Stimulated activated naive CD8-positive, alpha-beta T cell treated with anti-CD3 and anti-CD28 coated beads, Interleukin-15, Interleukin-2, amounts not matched to agents 100 ng/mL and 50 ng/mL, for 24 hours (primary cell): ENCODE measurements around the gene PHRF1.
A peak's percentile ranks its signal among the peaks of the same experiment; 100 is the strongest.

Experiments
- H3K27ac Mint-ChIP-seq: one replicate; pipeline ENCODE4 v1.8.0; 2021; ENCODE audit warnings: mild to moderate bottlenecking, mixed read lengths
- H3K27me3 Mint-ChIP-seq: one replicate; pipeline ENCODE4 v1.8.0; 2021; ENCODE audit warnings: mixed read lengths
- H3K36me3 Mint-ChIP-seq: one replicate; pipeline ENCODE4 v1.8.0; 2021; ENCODE audit warnings: low read depth, mixed read lengths
- H3K4me1 Mint-ChIP-seq: one replicate; pipeline ENCODE4 v1.8.0; 2021; ENCODE audit warnings: low read depth, mixed read lengths
- H3K4me3 Mint-ChIP-seq: one replicate; pipeline ENCODE4 v1.8.0; 2021; ENCODE audit warnings: mild to moderate bottlenecking, mixed read lengths
- H3K9me3 Mint-ChIP-seq: one replicate; pipeline ENCODE4 v1.8.0; 2021; ENCODE audit warnings: mixed read lengths

PHRF1 gene

DNA sequence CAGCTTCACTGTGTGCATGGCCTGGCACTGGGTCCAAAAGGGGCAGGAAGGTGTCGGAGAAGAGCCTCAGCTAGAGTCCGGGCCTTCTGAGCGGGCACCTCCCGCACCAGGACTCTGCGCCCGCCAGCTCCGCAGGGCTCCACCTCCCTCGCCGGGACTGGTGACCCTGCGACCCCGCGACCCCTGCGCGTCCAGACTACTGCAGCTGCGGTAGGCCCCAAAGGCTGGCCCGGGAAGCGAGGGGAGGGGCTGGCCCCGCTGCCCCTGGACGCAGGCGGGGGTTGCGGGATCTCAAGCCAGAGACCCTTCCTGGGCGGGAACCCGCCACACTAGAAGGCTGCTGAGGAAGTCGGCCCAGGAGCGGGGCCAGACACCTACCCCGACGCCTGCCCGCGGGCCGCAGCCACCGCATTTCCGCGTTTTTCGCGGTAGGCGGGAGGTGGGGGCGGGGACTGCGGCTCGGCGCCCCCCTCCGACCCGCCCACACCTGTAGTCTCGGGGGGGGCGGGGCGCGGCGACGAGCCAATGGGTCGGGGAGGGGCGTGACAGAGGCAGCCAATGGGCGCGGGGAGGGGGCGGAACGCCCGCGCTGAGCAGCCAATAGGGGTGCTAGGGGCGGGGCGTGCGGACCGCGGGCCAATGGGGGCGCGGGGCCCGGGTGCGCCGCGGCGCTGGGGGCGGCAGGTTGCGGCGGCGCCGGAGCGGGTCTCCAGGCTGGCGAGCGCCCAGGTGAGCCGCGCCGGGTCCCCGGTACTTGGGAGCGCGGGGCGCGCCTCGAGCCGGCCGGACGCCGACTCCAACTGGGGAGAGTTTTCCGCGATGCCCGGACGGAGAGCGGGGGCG is 15.7 kb upstream of the PHRF1 start, which contains the start of the genes LMNTD2 and RASSF7:
Gene LMNTD2 (minus strand): TSS at position 434 of the 843 bp plus-strand sequence. CDS start 22 bp downstream, at position 412.
Gene RASSF7 (plus strand): TSS at position 666 of the 843 bp plus-strand sequence. CDS start 799 bp downstream, outside the sequence.
- H3K9me3 Mint-ChIP-seq: no peaks in the 10 kb centered on the region
- peaks cover 6% of the 10 kb centered on the region for H3K27me3 Mint-ChIP-seq
- H3K36me3 Mint-ChIP-seq: no peaks in the 10 kb centered on the region

GRCh38 chr11:561148-562003 is 14.9 kb upstream of the PHRF1 start:
- H3K27ac Mint-ChIP-seq: peak overlapping the region; percentile 72
- H3K36me3 Mint-ChIP-seq: no peaks in the 10 kb centered on the region
- H3K9me3 Mint-ChIP-seq: no peaks in the 10 kb centered on the region
- peaks cover 13% of the 10 kb centered on the region for H3K4me1 Mint-ChIP-seq
- H3K27me3 Mint-ChIP-seq: peaks cover 5% of the 10 kb centered on the region
- H3K4me3 Mint-ChIP-seq: peak overlapping the region; percentile 85

More for the DNA sequence above, 15.7 kb upstream of the PHRF1 start, which contains the start of the genes LMNTD2 and RASSF7:
- Mint-ChIP-seq H3K27ac (peak within 1 kb of the TSS; percentile 72), H3K4me3 (peak within 1 kb of the TSS; percentile 85), H3K4me1 (peaks cover 13% of the 10 kb centered on the region)

GRCh38 chr11:562046-562645 is 14.1 kb upstream of the PHRF1 start:
- Mint-ChIP-seq H3K27ac (no peak overlapping the region), H3K27me3 (peaks cover 3% of the 10 kb centered on the region), H3K36me3 (no peaks in the 10 kb centered on the region)

GRCh38 chr11:563066-563811 is 13.0 kb upstream of the PHRF1 start:
- Mint-ChIP-seq H3K27me3 (no peaks in the 10 kb centered on the region), H3K27ac (no peak overlapping the region), H3K36me3 (no peaks in the 10 kb centered on the region), H3K9me3 (no peaks in the 10 kb centered on the region), H3K4me3 (no peak overlapping the region), H3K4me1 (peaks cover 11% of the 10 kb centered on the region)

More at GRCh38 chr11:562046-562645, 14.1 kb upstream of the PHRF1 start:
- Mint-ChIP-seq H3K4me1 (peaks cover 11% of the 10 kb centered on the region), H3K9me3 (no peaks in the 10 kb centered on the region), H3K4me3 (no peak overlapping the region)

DNA sequence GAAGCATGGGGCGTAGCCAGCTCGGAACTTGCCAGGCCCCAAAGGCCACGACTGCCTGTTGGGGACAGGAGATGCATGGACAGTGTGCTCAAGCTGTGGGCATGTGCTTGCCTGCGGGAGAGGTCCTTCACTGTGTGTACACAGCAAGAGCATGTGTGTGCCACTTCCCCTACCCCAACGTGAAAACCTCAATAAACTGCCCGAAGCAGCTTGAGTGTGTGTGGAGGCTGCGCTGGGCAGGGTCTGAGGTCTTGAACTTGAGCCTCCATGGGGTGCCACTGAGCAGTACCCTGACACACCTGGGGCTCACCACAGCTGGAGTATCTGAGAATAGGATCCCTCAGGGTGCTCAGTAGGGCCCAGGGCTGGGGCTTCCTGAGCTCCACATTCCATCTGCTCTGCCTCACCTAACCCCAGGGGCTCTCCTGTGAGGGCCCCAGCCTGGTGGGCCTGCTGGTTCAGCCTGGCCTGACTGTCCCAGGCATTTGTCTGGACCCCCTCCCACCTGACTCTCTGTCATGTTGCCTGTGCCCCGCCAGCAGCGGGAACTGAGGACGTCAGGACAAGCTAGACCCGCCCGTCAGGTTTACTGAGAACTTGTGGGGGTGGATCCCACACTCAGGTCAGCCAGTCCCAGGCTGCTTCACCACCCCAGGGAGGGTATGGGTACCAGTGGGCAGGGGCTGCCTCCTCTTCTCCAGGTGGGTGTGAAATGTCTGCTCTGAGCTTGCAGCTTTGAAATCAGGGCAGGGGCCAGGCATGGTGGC is 12.3 kb upstream of the PHRF1 start:
- no peak overlapping the region for H3K4me3 Mint-ChIP-seq
- H3K27ac Mint-ChIP-seq: no peak overlapping the region
- H3K4me1 Mint-ChIP-seq: peaks cover 11% of the 10 kb centered on the region

DNA sequence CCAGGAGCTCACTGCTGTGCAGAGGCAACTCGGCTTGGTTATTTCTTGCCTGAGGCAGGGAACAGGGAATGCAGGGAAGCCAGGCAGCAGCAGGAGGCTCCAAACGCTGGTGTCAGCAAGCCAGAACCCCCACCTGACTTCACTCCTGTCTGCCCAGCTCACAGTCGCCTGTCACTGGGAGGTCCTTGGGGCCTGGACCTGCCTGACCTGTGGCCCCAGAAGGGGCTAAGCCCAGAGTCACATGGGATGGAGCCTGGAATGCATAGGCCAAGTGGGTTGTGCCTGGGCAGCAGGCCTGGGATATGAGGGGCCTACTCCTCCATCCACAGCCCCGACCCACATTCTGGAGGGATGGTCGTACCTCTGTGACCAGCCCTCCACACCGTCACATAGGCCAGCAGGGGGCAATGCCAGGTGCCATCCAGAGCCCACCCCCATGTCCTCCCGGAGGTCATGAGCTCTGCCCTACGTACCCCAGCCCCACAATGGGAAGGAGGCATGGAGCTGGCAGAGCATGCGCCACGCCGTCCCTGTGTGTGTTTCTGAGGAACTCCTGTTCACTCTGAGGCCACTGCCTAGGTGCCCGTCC is 10.3 kb upstream of the PHRF1 start:
- no peaks in the 10 kb centered on the region for H3K36me3 Mint-ChIP-seq
- H3K9me3 Mint-ChIP-seq: no peaks in the 10 kb centered on the region
- H3K4me3 Mint-ChIP-seq: no peak overlapping the region
- no peak overlapping the region for H3K27ac Mint-ChIP-seq
- H3K27me3 Mint-ChIP-seq: no peaks in the 10 kb centered on the region
- peaks cover 8% of the 10 kb centered on the region for H3K4me1 Mint-ChIP-seq

More for the DNA sequence above, 12.3 kb upstream of the PHRF1 start:
- Mint-ChIP-seq H3K9me3 (no peaks in the 10 kb centered on the region), H3K27me3 (no peaks in the 10 kb centered on the region), H3K36me3 (no peaks in the 10 kb centered on the region)

DNA sequence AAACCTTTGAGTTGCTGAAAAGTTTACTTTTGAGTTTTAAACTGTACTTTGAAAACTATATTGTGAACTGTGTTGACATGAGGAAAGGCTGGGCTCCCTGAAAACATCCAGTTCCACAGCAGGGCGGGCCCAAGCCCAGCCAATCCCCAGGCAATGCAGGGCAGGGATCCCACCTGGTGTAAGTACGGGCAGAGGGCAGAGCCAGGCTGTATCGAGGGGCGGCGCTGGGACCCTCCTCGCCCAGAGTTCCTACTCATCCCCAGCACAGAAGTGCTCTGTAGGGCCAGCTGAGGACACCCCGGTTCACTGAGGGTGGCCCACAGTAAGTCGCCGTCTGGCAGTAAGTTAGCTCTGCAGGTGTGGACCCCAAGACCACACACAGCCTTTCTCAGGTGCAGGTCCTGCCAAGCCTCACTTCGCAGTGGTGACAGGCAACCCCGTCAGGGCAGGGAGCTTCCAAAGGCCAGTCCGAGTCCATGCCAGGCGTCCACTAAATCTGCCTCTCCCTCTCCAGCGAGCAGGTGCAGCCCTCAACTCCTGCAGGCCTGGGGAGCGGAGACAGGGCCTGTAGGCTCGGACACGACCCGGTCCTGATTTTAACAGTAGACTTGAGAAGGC is 9.2 kb upstream of the PHRF1 start:
- Mint-ChIP-seq H3K4me3 (peak overlapping the region; percentile 84), H3K36me3 (no peaks in the 10 kb centered on the region), H3K9me3 (no peaks in the 10 kb centered on the region), H3K4me1 (peaks cover 3% of the 10 kb centered on the region), H3K27ac (peak overlapping the region; percentile 71), H3K27me3 (no peaks in the 10 kb centered on the region)

- peaks cover 3% of the 10 kb centered on the region for H3K4me1 Mint-ChIP-seq
- H3K27ac Mint-ChIP-seq: peak overlapping the region; percentile 71
- no peaks in the 10 kb centered on the region for H3K27me3 Mint-ChIP-seq
- no peaks in the 10 kb centered on the region for H3K36me3 Mint-ChIP-seq
- H3K4me3 Mint-ChIP-seq: peak overlapping the region; percentile 84
- no peaks in the 10 kb centered on the region for H3K9me3 Mint-ChIP-seq
Observed at GRCh38 chr11:567629-568292, 8.5 kb upstream of the PHRF1 start.

- peak overlapping the region; percentile 80 for H3K4me3 Mint-ChIP-seq
Observed at GRCh38 chr11:568306-569157, 7.7 kb upstream of the PHRF1 start.

DNA sequence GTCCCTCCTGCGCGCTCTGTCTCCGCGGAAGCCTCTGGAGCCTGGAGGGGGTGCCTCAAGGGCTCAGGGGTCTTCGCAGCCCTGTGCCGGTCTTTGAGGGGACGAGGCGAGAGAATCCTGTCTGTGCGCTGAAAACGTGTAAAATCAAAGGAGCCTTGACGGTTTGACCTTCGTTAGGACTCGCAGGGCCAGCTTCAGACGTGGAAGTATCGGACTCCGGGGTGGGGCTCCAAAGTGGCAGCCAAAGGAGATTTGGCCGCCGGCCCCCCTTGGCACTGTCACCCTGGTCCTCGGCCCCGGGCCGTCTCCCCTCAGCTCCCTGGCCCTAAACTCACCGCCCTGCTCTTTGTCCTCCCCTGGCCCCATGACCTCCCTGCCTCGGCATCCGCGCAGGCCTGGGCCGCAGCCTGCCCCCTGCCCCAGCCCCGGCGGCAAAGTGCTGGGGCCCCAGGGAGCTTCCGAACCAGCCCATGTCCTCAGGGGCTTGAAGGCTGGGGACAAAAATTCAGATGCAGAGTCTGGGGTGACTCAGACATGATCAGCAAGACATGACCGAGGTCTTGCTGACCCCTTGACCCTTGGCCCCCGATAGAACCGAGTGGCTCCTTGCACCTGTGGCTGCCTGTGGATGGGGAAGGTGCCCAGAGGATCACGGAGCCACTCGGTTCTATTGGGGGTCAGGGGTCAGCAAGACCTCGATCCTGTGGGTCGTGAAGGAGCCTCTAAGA is 6.9 kb upstream of the PHRF1 start:
- no peaks in the 10 kb centered on the region for H3K36me3 Mint-ChIP-seq
- H3K4me1 Mint-ChIP-seq: peaks cover 8% of the 10 kb centered on the region
- peak overlapping the region; percentile 80 for H3K4me3 Mint-ChIP-seq
- H3K9me3 Mint-ChIP-seq: no peaks in the 10 kb centered on the region
- peak overlapping the region; percentile 85 for H3K27ac Mint-ChIP-seq
- H3K27me3 Mint-ChIP-seq: peaks cover 4% of the 10 kb centered on the region

More at GRCh38 chr11:568306-569157, 7.7 kb upstream of the PHRF1 start:
- Mint-ChIP-seq H3K36me3 (no peaks in the 10 kb centered on the region), H3K4me1 (peaks cover 3% of the 10 kb centered on the region), H3K9me3 (no peaks in the 10 kb centered on the region), H3K27ac (peak overlapping the region; percentile 85), H3K27me3 (no peaks in the 10 kb centered on the region)

DNA sequence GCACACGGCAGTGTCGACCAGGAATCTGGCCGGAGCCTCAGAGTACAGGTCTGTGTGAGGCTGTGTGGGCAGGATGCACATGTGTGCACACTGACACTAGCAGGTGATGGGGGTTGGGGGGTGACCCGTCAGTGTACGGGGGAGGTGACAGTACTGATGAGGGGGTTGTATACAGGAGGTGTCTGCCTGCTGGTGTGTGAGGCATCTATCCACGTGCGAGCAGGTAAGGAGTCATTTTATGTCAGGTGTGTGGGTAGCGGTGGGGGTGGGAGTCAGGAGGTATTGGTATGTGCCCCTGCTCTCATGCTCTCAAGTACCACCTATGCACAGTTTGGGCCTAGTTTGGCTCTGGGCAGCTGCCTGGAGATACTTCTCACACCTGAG is 4.5 kb upstream of the PHRF1 start:
- no peaks in the 10 kb centered on the region for H3K9me3 Mint-ChIP-seq
- peaks cover 12% of the 10 kb centered on the region for H3K27me3 Mint-ChIP-seq
- H3K36me3 Mint-ChIP-seq: no peaks in the 10 kb centered on the region
- peaks cover 18% of the 10 kb centered on the region for H3K4me1 Mint-ChIP-seq
- no peak overlapping the region for H3K4me3 Mint-ChIP-seq
- no peak overlapping the region for H3K27ac Mint-ChIP-seq
